HG03460 (cell line): ENCODE measurements around the gene CRYBB1.

ENCODE experiments used
- ATAC-seq: cut with Tn5 transposase; IDR thresholded peaks from one replicate; pipeline ENCODE4 v1.9.1; 2021; ENCODE audit not compliant: unreplicated experiment

The CRYBB1 gene

GRCh38 chr22:26559961-26560575 is 57.8 kb downstream of the CRYBB1 start:
- ATAC-seq: no peak

GRCh38 chr22:26558248-26558895 is 59.5 kb downstream of the CRYBB1 start:
- ATAC-seq: no peak

GRCh38 chr22:26556904-26557303 is 60.9 kb downstream of the CRYBB1 start:
- no peak for ATAC-seq

- no peak for ATAC-seq
Measured at GRCh38 chr22:26555478-26555877, 62.3 kb downstream of the CRYBB1 start.

GRCh38 chr22:26554956-26555355 is 62.9 kb downstream of the CRYBB1 start:
- no peak for ATAC-seq

- no peak for ATAC-seq
Measured at GRCh38 chr22:26553056-26553752, 64.6 kb downstream of the CRYBB1 start.

GRCh38 chr22:26552466-26552865 is 65.4 kb downstream of the CRYBB1 start:
- ATAC-seq: no peak

- ATAC-seq: no peak
Measured at GRCh38 chr22:26551568-26551967, 66.3 kb downstream of the CRYBB1 start.

GRCh38 chr22:26550498-26551033 is 67.3 kb downstream of the CRYBB1 start:
- no peak for ATAC-seq

- ATAC-seq: no peak
Measured at GRCh38 chr22:26549902-26550497, 67.8 kb downstream of the CRYBB1 start.
